K562 (cell line): ENCODE measurements around the gene OR2C3. TPM values are rescaled to one million over a fixed set of nuclear protein-coding genes. Genes with fewer than 3 reads are reported as not detected.

ENCODE experiments used
- ATAC-seq: fragments of 200-7000 bp; cut with Tn5 transposase; 3 replicates; pipeline ENCODE4 v1.9.1; 2020; ENCODE audit warnings: moderate library complexity
- BruUV-seq: library from RNA; stranded (reverse); fragments of 400-500 nt; replicated peaks from 2 replicates; lab custom pipeline; 2021; lab: Mats Ljungman, UMichigan
- CTCF ChIA-PET: fragments of 300-600 bp; formaldehyde crosslinking; extraction: SDS; loops from one replicate; lab custom pipeline; 2021; ENCODE audit warnings: low intra/inter-chr PET ratio; lab: Yijun Ruan, JAX
- POLR2A ChIA-PET: fragments of 300-600, 350-650 bp; sonication (Branson Sonifier 250); formaldehyde crosslinking; extraction: SDS; loops from one replicate; lab custom pipeline; 2021; ENCODE audit warnings: antibody characterized with exemption, inconsistent platforms; lab: Yijun Ruan, JAX
- DNase-seq, 4 experiments: peaks; one replicate each; pipeline versions ENCODE4 v3.0.0 to v3.0.0-alpha.2; 2011 to 2018; ENCODE audit warnings: low spot score in 3 of 4, mixed read lengths in 3 of 4; ENCODE audit errors: extremely low read depth in 1 of 4
- FAIRE-seq: peaks from 2 replicates; lab custom pipeline; 2011; peaks lifted over from hg19 to GRCh38; lab: Jason Lieb, UNC
- H2AFZ ChIP-seq: 2 replicates; pipeline ENCODE4 v1.6.0; 2011; ENCODE audit warnings: low read depth, low read length, control low read depth, inconsistent platforms
- H3K27ac ChIP-seq: fragments of 200-600 bp; 3 replicates; pipeline ENCODE4 v1.8.0; 2011; ENCODE audit warnings: low read depth, mild to moderate bottlenecking, control low read depth, inconsistent platforms, low read length, moderate library complexity, mixed read lengths; ENCODE audit errors: extremely low read depth
- H3K27me3 ChIP-seq, 2 experiments: fragments of 300-600 bp in 1 of 2; 2 replicates in 1 of 2; 3 replicates in 1 of 2; pipeline versions ENCODE4 v1.6.0 to v1.8.0; 2011; ENCODE audit warnings: inconsistent platforms in 2 of 2, low read length in 2 of 2, mild to moderate bottlenecking in 1 of 2, mixed read lengths in 1 of 2, moderate library complexity in 1 of 2; ENCODE audit not compliant: control insufficient read depth in 2 of 2, insufficient read depth in 2 of 2
- H3K36me3 ChIP-seq: fragments of 300-600 bp; 3 replicates; pipeline ENCODE4 v1.8.0; 2011; ENCODE audit warnings: mild to moderate bottlenecking, low read length, inconsistent platforms; ENCODE audit not compliant: control insufficient read depth, insufficient read depth
- H3K4me1 ChIP-seq, 2 experiments: fragments of 200-600 bp in 1 of 2; replicated peaks in 1 of 2; 2 replicates in 1 of 2; 3 replicates in 1 of 2; pipeline versions ENCODE4 v1.5.1 to v1.8.0; 2011; ENCODE audit warnings: inconsistent platforms in 2 of 2, low read length in 2 of 2, mild to moderate bottlenecking in 1 of 2, mixed read lengths in 1 of 2, moderate library complexity in 1 of 2; ENCODE audit not compliant: control insufficient read depth in 2 of 2, insufficient read depth in 2 of 2
- H3K4me2 ChIP-seq: 2 replicates; pipeline ENCODE4 v1.6.1; 2011; ENCODE audit warnings: low read length, control low read depth, inconsistent platforms, mixed read lengths; ENCODE audit not compliant: insufficient read depth
- H3K4me3 ChIP-seq: fragments of 200-600 bp; sonication (generic), shearing (Covaris generic); 2 replicates; pipeline ENCODE4 v1.5.1; 2016; ENCODE audit warnings: control low read depth, inconsistent platforms
- H3K79me2 ChIP-seq: fragments of 200-600 bp; 3 replicates; pipeline ENCODE4 v1.8.0; 2011; ENCODE audit warnings: low read length, inconsistent platforms; ENCODE audit not compliant: control insufficient read depth, insufficient read depth
- H3K9ac ChIP-seq, 2 experiments: 2 replicates each; pipeline versions ENCODE4 v1.6.0 to v1.6.1; 2011; ENCODE audit warnings: low read depth in 2 of 2, low read length in 2 of 2, control low read depth in 1 of 2, inconsistent platforms in 1 of 2, mild to moderate bottlenecking in 1 of 2, mixed read lengths in 1 of 2; ENCODE audit not compliant: insufficient read depth in 1 of 2
- H3K9me1 ChIP-seq: one replicate; pipeline ENCODE4 v1.6.0; 2011; ENCODE audit warnings: inconsistent platforms, mild to moderate bottlenecking, low read length, moderate library complexity; ENCODE audit not compliant: control insufficient read depth, insufficient read depth
- H3K9me3 ChIP-seq: replicated peaks from 2 replicates; pipeline ENCODE4 v1.5.1; 2011; ENCODE audit warnings: low read depth, low read length, inconsistent platforms; ENCODE audit not compliant: control insufficient read depth, insufficient read depth
- H4K20me1 ChIP-seq: replicated peaks from 2 replicates; pipeline ENCODE4 v1.6.1; 2011; ENCODE audit warnings: low read length, inconsistent platforms, mixed read lengths; ENCODE audit not compliant: control insufficient read depth, insufficient read depth
- DIDO1 ChIP-seq: fragments of 450-650 bp; IDR thresholded peaks from 2 replicates; pipeline ENCODE4 v1.6.1; 2016; ENCODE audit warnings: low read depth, missing biosample characterization, missing genetic modification characterization
- FOSL1 ChIP-seq: fragments of 200-800 bp; sonication (Bioruptor generic); conservative IDR thresholded peaks from 2 replicates; pipeline ENCODE4 v1.6.1; 2016; ENCODE audit warnings: missing genetic modification characterization, missing compliant biosample characterization
- HSF4 ChIP-seq: fragments of 250-450 bp; sonication (Bioruptor Pico); IDR thresholded peaks from 2 replicates; pipeline ENCODE4 v2.1.2; 2022; ENCODE audit warnings: mild to moderate bottlenecking, moderate library complexity, borderline replicate concordance
- NFIC ChIP-seq: fragments of 450-650 bp; IDR thresholded peaks from 2 replicates; pipeline ENCODE4 v1.6.1; 2017; ENCODE audit warnings: mild to moderate bottlenecking, inconsistent platforms
- NFIX ChIP-seq: fragments of 250-450 bp; sonication (Bioruptor Pico); IDR thresholded peaks from 2 replicates; pipeline ENCODE4 v1.4.0; 2020; ENCODE audit warnings: low read depth, mild to moderate bottlenecking, moderate library complexity
- SMARCE1 ChIP-seq: fragments of 450-650 bp; IDR thresholded peaks from 2 replicates; pipeline ENCODE4 v1.7.1; 2016; ENCODE audit warnings: mild to moderate bottlenecking
- SPI1 ChIP-seq: IDR thresholded peaks from 2 replicates; pipeline ENCODE4 v1.6.1; 2011; ENCODE audit warnings: low read depth, low read length, control low read depth, borderline replicate concordance
- TAF9B ChIP-seq: fragments of 450-650 bp; IDR thresholded peaks from 2 replicates; pipeline ENCODE4 v1.6.1; 2018; ENCODE audit warnings: mild to moderate bottlenecking; ENCODE audit not compliant: partially characterized antibody
- TGIF2 ChIP-seq: sonication (generic); formaldehyde crosslinking; IDR thresholded peaks from 2 replicates; pipeline ENCODE4 v1.8.1; 2022; ENCODE audit warnings: mild to moderate bottlenecking, missing genetic modification reagents, moderate library complexity
- ZNF583 ChIP-seq: fragments of 250-450 bp; sonication (Bioruptor Pico); IDR thresholded peaks from 2 replicates; pipeline ENCODE4 v1.4.0; 2020
- WGBS: fragments of 100-300 bp; shearing (Covaris generic); methylation state at CpG from one replicate; pipeline ENCODE4 v1.1.6; 2016; ENCODE audit warnings: low coverage, mixed read lengths; ENCODE audit not compliant: insufficient coverage; ENCODE audit errors: missing lambda C conversion rate; 5-methylcytosine and 5-hydroxymethylcytosine counted together
- in situ Hi-C: fragments of 300-500 bp; cut with MboI; formaldehyde crosslinking; loops from 4 replicates; pipeline ENCODE4 v1.15.0; 2018; ENCODE audit warnings: inconsistent platforms, mixed read lengths
- intact Hi-C: fragments of 100-400 bp; cut with micrococcal nuclease; formaldehyde crosslinking; loops from 2 replicates; pipeline ENCODE4 v1.14.2; 2022
- polyA plus RNA-seq, 8 experiments: library from polyadenylated mRNA; depleted of rRNA in 4 of 8; stranded (reverse) in 5 of 8; unstranded in 3 of 8; fragments of >200 nt; fragmentation: Nextera tagmentation in 2 of 8; fragmentation: Illumina TruSeq in 1 of 8; extraction: Ambion mirVana in 2 of 8; extraction: Trizol in 1 of 8; gene quantifications; 2 replicates each; pipeline versions ENCODE4 v1.2.1 to v1.2.3, GENCODE V29; 2011 to 2014; ENCODE audit warnings: inconsistent platforms in 1 of 8, missing spikeins in 1 of 8
- total RNA-seq, 7 experiments: library from RNA; depleted of rRNA in 6 of 7; stranded (reverse); fragments of >200 nt in 6 of 7; fragmentation: Illumina TruSeq in 2 of 7; extraction: Trizol in 2 of 7; gene quantifications; 2 replicates each; pipeline versions ENCODE4 v1.2.1 to v1.2.3, GENCODE V29; 2011 to 2021; ENCODE audit warnings: low replicate concordance in 1 of 7
- TF ChIP-seq, protein P1 (sequence below), 2 experiments: fragments of 450-650 bp; conservative IDR thresholded peaks; 2 replicates each; pipeline ENCODE4 v1.6.1; 2017; ENCODE audit warnings: mild to moderate bottlenecking in 2 of 2, moderate library complexity in 2 of 2
- TF ChIP-seq, protein P2 (sequence below): sonication (generic); formaldehyde crosslinking; IDR thresholded peaks from 2 replicates; pipeline ENCODE4 v1.8.0; 2022; ENCODE audit warnings: missing genetic modification reagents, mild to moderate bottlenecking, borderline replicate concordance
- TF ChIP-seq, protein P3 (sequence below): fragments of 450-650 bp; IDR thresholded peaks from 2 replicates; pipeline ENCODE4 v1.6.1; 2016; ENCODE audit warnings: borderline replicate concordance
- TF ChIP-seq, protein P4 (sequence below): fragments of 450-650 bp; formaldehyde crosslinking; IDR thresholded peaks from 2 replicates; pipeline ENCODE4 v1.4.0; 2020; ENCODE audit warnings: mild to moderate bottlenecking, moderate library complexity
- TF ChIP-seq, protein P5 (sequence below): fragments of 250-450 bp; sonication (Bioruptor Pico); IDR thresholded peaks from 2 replicates; pipeline ENCODE4 v1.9.0; 2021; ENCODE audit warnings: mild to moderate bottlenecking

The OR2C3 gene
- total and polyA plus RNA-seq, 9 of the 15 experiments (the other 6 are each of a cell fraction or from before 2014, with no cell fraction given): under 0.01 to 0.05 (median 0.03) TPM; not detected in 4

DNA sequence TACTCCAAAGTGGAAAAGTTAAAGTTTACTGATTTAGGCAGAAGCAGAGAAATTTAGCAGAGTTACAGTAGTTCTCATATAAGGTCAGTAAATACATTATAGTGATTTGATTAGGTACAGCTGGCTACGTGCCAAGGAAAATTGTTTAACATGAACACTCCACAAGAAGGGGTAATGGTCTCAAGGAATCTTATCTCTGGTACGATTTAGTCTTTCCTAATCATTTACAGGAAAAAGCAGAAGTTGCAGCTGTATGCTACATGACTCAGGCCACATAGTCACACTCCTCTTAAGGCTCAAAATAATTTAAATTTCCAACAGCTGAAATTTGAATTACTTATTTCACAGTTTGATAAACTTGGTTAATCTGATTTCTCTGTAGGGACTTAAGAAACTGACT is 41.5 kb downstream of the OR2C3 start:
- in situ Hi-C loops (no loop called here), intact Hi-C loops (no loop called here)
- DNase-seq: peak in 1 of 4 experiments; percentile 6
- BruUV-seq: no TSS peak
- Histone ChIP-seq H3K4me1 (no peaks in the 10 kb centered on the region), H3K27ac (no peak overlapping the region), H3K4me2 (no peak overlapping the region), H3K27me3 (peaks cover 0 to 8% of the 10 kb centered on the region in 2 experiments; a peak in 4 of 5 replicates), H4K20me1 (no peaks in the 10 kb centered on the region), H3K9me1 (no peaks in the 10 kb centered on the region), H3K9me3 (no peaks in the 10 kb centered on the region), H3K4me3 (no peak overlapping the region), H2AFZ (no peak overlapping the region), H3K9ac (no peak overlapping the region), H3K79me2 (no peaks in the 10 kb centered on the region), H3K36me3 (no peaks in the 10 kb centered on the region)
- 0% methylated on average over 2 of the region's 2 CpGs for WGBS
- FAIRE-seq: no peak
- ChIA-PET POLR2A (no interaction called here), CTCF (interaction anchor here (0.6 kb wide), 1 partner anchor 35 kb away, joined by 3 read pairs; no protein-coding TSS in a partner anchor)
- no peak for ATAC-seq
- TF ChIP-seq ZNF583 (CRISPR knock-in tag): no peak
- TF ChIP-seq, protein P1, sequence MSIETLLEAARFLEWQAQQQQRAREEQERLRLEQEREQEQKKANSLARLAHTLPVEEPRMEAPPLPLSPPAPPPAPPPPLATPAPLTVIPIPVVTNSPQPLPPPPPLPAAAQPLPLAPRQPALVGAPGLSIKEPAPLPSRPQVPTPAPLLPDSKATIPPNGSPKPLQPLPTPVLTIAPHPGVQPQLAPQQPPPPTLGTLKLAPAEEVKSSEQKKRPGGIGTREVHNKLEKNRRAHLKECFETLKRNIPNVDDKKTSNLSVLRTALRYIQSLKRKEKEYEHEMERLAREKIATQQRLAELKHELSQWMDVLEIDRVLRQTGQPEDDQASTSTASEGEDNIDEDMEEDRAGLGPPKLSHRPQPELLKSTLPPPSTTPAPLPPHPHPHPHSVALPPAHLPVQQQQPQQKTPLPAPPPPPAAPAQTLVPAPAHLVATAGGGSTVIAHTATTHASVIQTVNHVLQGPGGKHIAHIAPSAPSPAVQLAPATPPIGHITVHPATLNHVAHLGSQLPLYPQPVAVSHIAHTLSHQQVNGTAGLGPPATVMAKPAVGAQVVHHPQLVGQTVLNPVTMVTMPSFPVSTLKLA (conservative IDR thresholded peaks at IDR 0.05): no peak
- no peak for TF ChIP-seq TGIF2 (CRISPR knock-in tag)
- TF ChIP-seq NFIX (CRISPR knock-in tag): peak; percentile 82
- TF ChIP-seq, protein P2, sequence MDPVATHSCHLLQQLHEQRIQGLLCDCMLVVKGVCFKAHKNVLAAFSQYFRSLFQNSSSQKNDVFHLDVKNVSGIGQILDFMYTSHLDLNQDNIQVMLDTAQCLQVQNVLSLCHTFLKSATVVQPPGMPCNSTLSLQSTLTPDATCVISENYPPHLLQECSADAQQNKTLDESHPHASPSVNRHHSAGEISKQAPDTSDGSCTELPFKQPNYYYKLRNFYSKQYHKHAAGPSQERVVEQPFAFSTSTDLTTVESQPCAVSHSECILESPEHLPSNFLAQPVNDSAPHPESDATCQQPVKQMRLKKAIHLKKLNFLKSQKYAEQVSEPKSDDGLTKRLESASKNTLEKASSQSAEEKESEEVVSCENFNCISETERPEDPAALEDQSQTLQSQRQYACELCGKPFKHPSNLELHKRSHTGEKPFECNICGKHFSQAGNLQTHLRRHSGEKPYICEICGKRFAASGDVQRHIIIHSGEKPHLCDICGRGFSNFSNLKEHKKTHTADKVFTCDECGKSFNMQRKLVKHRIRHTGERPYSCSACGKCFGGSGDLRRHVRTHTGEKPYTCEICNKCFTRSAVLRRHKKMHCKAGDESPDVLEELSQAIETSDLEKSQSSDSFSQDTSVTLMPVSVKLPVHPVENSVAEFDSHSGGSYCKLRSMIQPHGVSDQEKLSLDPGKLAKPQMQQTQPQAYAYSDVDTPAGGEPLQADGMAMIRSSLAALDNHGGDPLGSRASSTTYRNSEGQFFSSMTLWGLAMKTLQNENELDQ (CRISPR knock-in tag): no peak
- no peak for TF ChIP-seq HSF4 (CRISPR knock-in tag)
- no peak for TF ChIP-seq TAF9B
- TF ChIP-seq, protein P3, sequence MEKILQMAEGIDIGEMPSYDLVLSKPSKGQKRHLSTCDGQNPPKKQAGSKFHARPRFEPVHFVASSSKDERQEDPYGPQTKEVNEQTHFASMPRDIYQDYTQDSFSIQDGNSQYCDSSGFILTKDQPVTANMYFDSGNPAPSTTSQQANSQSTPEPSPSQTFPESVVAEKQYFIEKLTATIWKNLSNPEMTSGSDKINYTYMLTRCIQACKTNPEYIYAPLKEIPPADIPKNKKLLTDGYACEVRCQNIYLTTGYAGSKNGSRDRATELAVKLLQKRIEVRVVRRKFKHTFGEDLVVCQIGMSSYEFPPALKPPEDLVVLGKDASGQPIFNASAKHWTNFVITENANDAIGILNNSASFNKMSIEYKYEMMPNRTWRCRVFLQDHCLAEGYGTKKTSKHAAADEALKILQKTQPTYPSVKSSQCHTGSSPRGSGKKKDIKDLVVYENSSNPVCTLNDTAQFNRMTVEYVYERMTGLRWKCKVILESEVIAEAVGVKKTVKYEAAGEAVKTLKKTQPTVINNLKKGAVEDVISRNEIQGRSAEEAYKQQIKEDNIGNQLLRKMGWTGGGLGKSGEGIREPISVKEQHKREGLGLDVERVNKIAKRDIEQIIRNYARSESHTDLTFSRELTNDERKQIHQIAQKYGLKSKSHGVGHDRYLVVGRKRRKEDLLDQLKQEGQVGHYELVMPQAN: no peak
- TF ChIP-seq SMARCE1: peak; percentile 41; the same call in 1 of the 2 replicates
- TF ChIP-seq FOSL1 (tag): peak; percentile 70
- TF ChIP-seq, protein P4, sequence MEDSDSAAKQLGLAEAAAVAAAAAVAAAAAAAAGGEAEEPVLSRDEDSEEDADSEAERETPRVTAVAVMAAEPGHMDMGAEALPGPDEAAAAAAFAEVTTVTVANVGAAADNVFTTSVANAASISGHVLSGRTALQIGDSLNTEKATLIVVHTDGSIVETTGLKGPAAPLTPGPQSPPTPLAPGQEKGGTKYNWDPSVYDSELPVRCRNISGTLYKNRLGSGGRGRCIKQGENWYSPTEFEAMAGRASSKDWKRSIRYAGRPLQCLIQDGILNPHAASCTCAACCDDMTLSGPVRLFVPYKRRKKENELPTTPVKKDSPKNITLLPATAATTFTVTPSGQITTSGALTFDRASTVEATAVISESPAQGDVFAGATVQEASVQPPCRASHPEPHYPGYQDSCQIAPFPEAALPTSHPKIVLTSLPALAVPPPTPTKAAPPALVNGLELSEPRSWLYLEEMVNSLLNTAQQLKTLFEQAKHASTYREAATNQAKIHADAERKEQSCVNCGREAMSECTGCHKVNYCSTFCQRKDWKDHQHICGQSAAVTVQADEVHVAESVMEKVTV (CRISPR knock-in tag): no peak
- TF ChIP-seq, protein P5, sequence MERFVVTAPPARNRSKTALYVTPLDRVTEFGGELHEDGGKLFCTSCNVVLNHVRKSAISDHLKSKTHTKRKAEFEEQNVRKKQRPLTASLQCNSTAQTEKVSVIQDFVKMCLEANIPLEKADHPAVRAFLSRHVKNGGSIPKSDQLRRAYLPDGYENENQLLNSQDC: no peak
- no peak for TF ChIP-seq DIDO1
- TF ChIP-seq SPI1: peak; percentile 42; the same call in 1 of the 2 replicates
- peak; percentile 91 for TF ChIP-seq NFIC
